ENCODE data around the gene P2RY12. TPM values are rescaled to one million over a fixed set of nuclear protein-coding genes. Genes with fewer than 3 reads are reported as not detected.
A peak's percentile ranks its signal among the peaks of the same experiment; 100 is the strongest.

P2RY12 gene
- 10 to 100 TPM in 2 of 9 donors, 1 to 10 TPM in 7; 1.8 to 13.2 (median 4.3) TPM for total RNA-seq
- 1 to 10 TPM in 1 of 3 donors, under 1 TPM in 2; 0.37 to 2.3 (median 0.56) TPM for polyA plus RNA-seq
- long read RNA-seq, donor 1: 0 reads
- long read RNA-seq, donor 2: 0 reads
- long read RNA-seq, donor 3, partial matches to known transcripts: 0 of 1 reads
- long read RNA-seq, donor 3, other reads (novel, unspliced or antisense): 0 of 1 reads
- long read RNA-seq, donor 4, partial matches to known transcripts: 0 of 3 reads
- long read RNA-seq, donor 4, other reads (novel, unspliced or antisense): 1 of 3 reads
- long read RNA-seq, donor 5, partial matches to known transcripts: 0 of 4 reads
- long read RNA-seq, donor 5, other reads (novel, unspliced or antisense): 0 of 4 reads
- long read RNA-seq, donor 6, partial matches to known transcripts: 0 of 3 reads
- long read RNA-seq, donor 6, other reads (novel, unspliced or antisense): 1 of 3 reads
- long read RNA-seq, donor 7, partial matches to known transcripts: 0 of 1 reads
- long read RNA-seq, donor 7, other reads (novel, unspliced or antisense): 0 of 1 reads
- long read RNA-seq, donor 8, partial matches to known transcripts: 0 of 1 reads
- long read RNA-seq, donor 8, other reads (novel, unspliced or antisense): 0 of 1 reads
- long read RNA-seq, donor 9: 0 reads
- long read RNA-seq, donor 10: 0 reads

- peak within 1 kb of the TSS in 2 of 4 donors; percentile 20 to 50 for H3K4me3 ChIP-seq
- no peak within 1 kb of the TSS for H3K27ac ChIP-seq
- intact Hi-C loops (cut with DNase I): no loop called here
- H3K9me3 ChIP-seq (replicated peaks in 1 of 3): no peaks in the 10 kb centered on the region
- H3K27me3 ChIP-seq: no peaks in the 10 kb centered on the region
- H3K36me3 ChIP-seq (replicated peaks in 1 of 2): no peaks in the 10 kb centered on the region
- TF ChIP-seq CTCF (IDR thresholded peaks at IDR 0.05): no peak
- no peak for TF ChIP-seq POLR2A (IDR thresholded peaks at IDR 0.05)
- peaks cover 0 to 16% of the 10 kb centered on the region in 2 donors for H3K4me1 ChIP-seq (replicated peaks in 1 of 2)
- DNase-seq: no peak
- 79 to 86% (median 81%) methylated on average over 4 of the region's 4 CpGs for WGBS, 4 donors
Measured at GRCh38 chr3:151384741-151385174, at the start of gene P2RY12. P2RY12 (minus strand) TSS chr3:151384753; CDS start chr3:151338845, 45,908 bp downstream.

GRCh38 chr3:151432616-151433372, 48.2 kb upstream of the P2RY12 start:
- Histone ChIP-seq H3K36me3 (replicated peaks in 1 of 2) (no peaks in the 10 kb centered on the region), H3K9me3 (replicated peaks in 1 of 3) (no peaks in the 10 kb centered on the region), H3K27me3 (no peaks in the 10 kb centered on the region), H3K4me3 (no peak overlapping the region), H3K27ac (no peak overlapping the region), H3K4me1 (replicated peaks in 1 of 2) (peaks cover 5 to 10% of the 10 kb centered on the region in 2 donors)
- no peak for DNase-seq
- intact Hi-C loops (cut with DNase I): loop anchor here in 1 of 2 donors (10.0 kb wide), 1 partner anchor 492 kb away; no protein-coding TSS in a partner anchor
- 85 to 94% (median 90%) methylated on average over 7 of the region's 7 CpGs for WGBS, 4 donors
- no peak for TF ChIP-seq CTCF (IDR thresholded peaks at IDR 0.05)

- no peak for DNase-seq
- intact Hi-C loops (cut with DNase I): loop anchor here in 1 of 2 donors (10.0 kb wide), 1 partner anchor 493 kb away; no protein-coding TSS in a partner anchor
Measured at GRCh38 chr3:151431940-151432339, 47.4 kb upstream of the P2RY12 start.

More at GRCh38 chr3:151431940-151432339, 47.4 kb upstream of the P2RY12 start:
- H3K36me3 ChIP-seq (replicated peaks in 1 of 2): no peaks in the 10 kb centered on the region
- H3K4me3 ChIP-seq: no peak overlapping the region
- no peak for TF ChIP-seq CTCF (IDR thresholded peaks at IDR 0.05)
- TF ChIP-seq POLR2A (IDR thresholded peaks at IDR 0.05): no peak
- H3K27ac ChIP-seq: no peak overlapping the region
- H3K4me1 ChIP-seq (replicated peaks in 1 of 2): peaks cover 5 to 10% of the 10 kb centered on the region in 2 donors
- WGBS, 4 donors: 96 to 100% (median 98%) methylated on average over 3 of the region's 3 CpGs
- H3K27me3 ChIP-seq: no peaks in the 10 kb centered on the region
- H3K9me3 ChIP-seq (replicated peaks in 1 of 3): no peaks in the 10 kb centered on the region
